KMS-11 (cell line): ENCODE measurements around the gene KRT7.

Source experiments
- H2AFZ ChIP-seq: fragments of 200-600 bp; sonication (generic); 2 replicates; pipeline ENCODE4 v1.6.1; 2016; ENCODE audit warnings: antibody characterized with exemption, mixed run types, low read depth
- H3K27ac ChIP-seq: fragments of 200-600 bp; sonication (generic); 2 replicates; pipeline ENCODE4 v1.6.1; 2016; ENCODE audit warnings: mild to moderate bottlenecking, mixed run types
- H3K27me3 ChIP-seq: fragments of 200-600 bp; sonication (generic); 2 replicates; pipeline ENCODE4 v1.6.1; 2017; ENCODE audit warnings: mild to moderate bottlenecking, low read depth, mixed run types, moderate library complexity; ENCODE audit not compliant: insufficient read depth
- H3K36me3 ChIP-seq: fragments of 200-600 bp; sonication (generic); 2 replicates; pipeline ENCODE4 v1.6.1; 2017; ENCODE audit warnings: mild to moderate bottlenecking, mixed run types; ENCODE audit not compliant: insufficient read depth
- H3K4me1 ChIP-seq: fragments of 200-600 bp; sonication (generic); 2 replicates; pipeline ENCODE4 v1.6.1; 2016; ENCODE audit warnings: mild to moderate bottlenecking, low read depth, mixed run types; ENCODE audit not compliant: poor library complexity, severe bottlenecking
- H3K4me2 ChIP-seq: fragments of 200-600 bp; sonication (generic); 2 replicates; pipeline ENCODE4 v1.7.0; 2016; ENCODE audit warnings: mild to moderate bottlenecking, mixed run types
- H3K4me3 ChIP-seq: fragments of 200-600 bp; sonication (generic); IDR thresholded peaks from 2 replicates; pipeline ENCODE4 v1.6.1; 2017; ENCODE audit warnings: low read depth, low read length, mixed read lengths; ENCODE audit not compliant: insufficient read depth
- H3K79me2 ChIP-seq: fragments of 200-600 bp; sonication (generic); 2 replicates; pipeline ENCODE4 v1.6.1; 2016; ENCODE audit warnings: low read depth, mixed run types; ENCODE audit not compliant: insufficient read depth
- H3K9ac ChIP-seq: fragments of 200-600 bp; sonication (generic); 2 replicates; pipeline ENCODE4 v1.6.1; 2016; ENCODE audit warnings: mild to moderate bottlenecking, mixed run types
- H4K20me1 ChIP-seq: fragments of 200-600 bp; sonication (generic); 2 replicates; pipeline ENCODE4 v1.6.1; 2016; ENCODE audit warnings: mild to moderate bottlenecking, mixed run types; ENCODE audit not compliant: insufficient read depth
- CTCF ChIP-seq: fragments of 200-600 bp; sonication (generic); conservative IDR thresholded peaks from 2 replicates; pipeline ENCODE4 v1.6.1; 2017; ENCODE audit warnings: low read depth, mild to moderate bottlenecking, antibody characterized with exemption, low read length, moderate library complexity, mixed read lengths

KRT7 gene

DNA sequence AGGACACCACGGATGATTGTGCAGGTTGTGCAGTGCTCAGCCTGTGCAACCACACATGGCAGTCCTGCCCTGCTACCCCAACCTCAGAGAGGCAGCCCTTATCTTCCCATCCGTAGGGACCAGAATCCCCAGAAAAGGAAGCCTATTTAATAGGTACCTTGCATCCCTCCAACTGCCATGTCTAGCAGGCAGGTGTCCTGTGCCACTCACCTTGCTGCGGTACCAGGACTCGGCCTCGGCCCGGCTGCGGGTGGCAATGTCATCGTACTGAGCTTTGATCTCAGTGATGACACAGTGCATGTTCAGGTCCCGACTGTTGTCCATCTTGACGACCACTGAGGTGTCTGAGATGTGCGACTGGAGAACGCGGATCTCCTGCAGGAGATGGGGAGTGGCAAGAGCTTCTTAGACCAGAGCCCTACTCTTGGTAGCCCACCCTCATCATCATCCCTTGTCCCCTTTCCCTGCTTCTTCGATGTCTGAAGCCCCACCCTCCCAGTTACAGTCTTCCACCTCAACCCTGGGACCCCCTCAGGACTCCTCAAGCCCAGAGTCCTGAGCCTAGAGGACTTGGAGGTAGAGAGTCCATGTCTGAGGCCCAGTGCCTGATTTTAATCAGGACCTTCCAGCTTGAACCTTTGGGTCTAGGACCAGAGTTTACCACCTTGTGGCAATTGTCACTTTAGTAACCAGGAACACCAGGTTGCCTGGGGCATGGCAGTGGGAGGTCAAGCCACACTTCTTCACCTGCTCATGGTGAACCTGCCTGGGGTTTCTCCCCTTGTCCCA, 20.5 kb downstream of the KRT7 start:
- Histone ChIP-seq H3K4me1 (peaks cover 15% of the 10 kb centered on the region), H3K27me3 (no peaks in the 10 kb centered on the region), H3K79me2 (no peaks in the 10 kb centered on the region), H3K36me3 (no peaks in the 10 kb centered on the region), H3K9ac (no peak overlapping the region), H3K27ac (no peak overlapping the region), H2AFZ (no peak overlapping the region), H3K4me2 (no peak overlapping the region), H4K20me1 (no peaks in the 10 kb centered on the region), H3K4me3 (no peak overlapping the region)
- TF ChIP-seq CTCF: no peak

GRCh38 chr12:52254180-52254964, 21.3 kb downstream of the KRT7 start:
- Histone ChIP-seq H3K9ac (no peak overlapping the region), H4K20me1 (no peaks in the 10 kb centered on the region), H3K4me2 (no peak overlapping the region), H3K27me3 (no peaks in the 10 kb centered on the region), H3K4me1 (peaks cover 7% of the 10 kb centered on the region), H2AFZ (no peak overlapping the region), H3K36me3 (no peaks in the 10 kb centered on the region), H3K4me3 (no peak overlapping the region), H3K27ac (no peak overlapping the region), H3K79me2 (no peaks in the 10 kb centered on the region)
- TF ChIP-seq CTCF: no peak

DNA sequence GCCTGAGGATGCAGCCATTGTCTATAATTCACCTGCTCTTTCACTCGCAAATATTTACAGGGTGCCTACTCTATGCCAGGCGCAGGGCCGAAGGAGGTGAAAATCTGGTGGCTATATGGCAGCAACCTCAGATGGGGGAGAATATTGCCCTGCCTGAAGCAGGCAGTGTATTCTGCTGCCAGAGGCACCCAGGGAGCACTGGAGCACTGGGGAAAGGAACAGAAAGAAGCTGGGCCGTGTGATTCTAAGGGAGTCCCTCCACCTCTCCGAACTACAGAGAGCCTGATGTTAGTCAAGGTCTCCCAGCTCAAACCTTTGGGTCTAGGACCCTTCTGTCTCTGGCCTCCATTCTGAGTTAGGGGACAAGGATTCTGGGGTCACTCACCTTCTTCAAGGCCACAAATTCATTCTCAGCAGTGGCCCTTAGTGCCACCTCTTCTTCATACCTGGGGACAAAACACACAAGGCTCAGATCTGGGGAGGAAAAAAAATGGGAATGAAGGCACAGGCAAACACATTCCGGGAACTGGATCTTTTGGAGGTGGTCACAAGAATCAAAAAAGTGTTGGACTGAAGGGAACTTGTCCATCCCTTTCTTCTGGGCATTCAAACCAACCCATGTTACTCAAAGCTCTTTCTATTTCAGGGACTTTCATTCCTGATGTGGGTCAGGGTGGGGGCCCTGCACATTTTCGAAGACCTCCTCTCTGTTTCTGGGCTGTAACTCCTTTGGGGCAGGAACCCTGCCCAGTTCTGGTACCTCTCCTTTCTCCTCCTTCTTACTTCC, 22.1 kb downstream of the KRT7 start:
- Histone ChIP-seq H3K36me3 (no peaks in the 10 kb centered on the region), H2AFZ (no peak overlapping the region), H4K20me1 (no peaks in the 10 kb centered on the region), H3K4me2 (no peak overlapping the region), H3K4me3 (no peak overlapping the region), H3K9ac (no peak overlapping the region), H3K4me1 (no peaks in the 10 kb centered on the region), H3K27me3 (no peaks in the 10 kb centered on the region), H3K79me2 (no peaks in the 10 kb centered on the region), H3K27ac (no peak overlapping the region)
- no peak for TF ChIP-seq CTCF

DNA sequence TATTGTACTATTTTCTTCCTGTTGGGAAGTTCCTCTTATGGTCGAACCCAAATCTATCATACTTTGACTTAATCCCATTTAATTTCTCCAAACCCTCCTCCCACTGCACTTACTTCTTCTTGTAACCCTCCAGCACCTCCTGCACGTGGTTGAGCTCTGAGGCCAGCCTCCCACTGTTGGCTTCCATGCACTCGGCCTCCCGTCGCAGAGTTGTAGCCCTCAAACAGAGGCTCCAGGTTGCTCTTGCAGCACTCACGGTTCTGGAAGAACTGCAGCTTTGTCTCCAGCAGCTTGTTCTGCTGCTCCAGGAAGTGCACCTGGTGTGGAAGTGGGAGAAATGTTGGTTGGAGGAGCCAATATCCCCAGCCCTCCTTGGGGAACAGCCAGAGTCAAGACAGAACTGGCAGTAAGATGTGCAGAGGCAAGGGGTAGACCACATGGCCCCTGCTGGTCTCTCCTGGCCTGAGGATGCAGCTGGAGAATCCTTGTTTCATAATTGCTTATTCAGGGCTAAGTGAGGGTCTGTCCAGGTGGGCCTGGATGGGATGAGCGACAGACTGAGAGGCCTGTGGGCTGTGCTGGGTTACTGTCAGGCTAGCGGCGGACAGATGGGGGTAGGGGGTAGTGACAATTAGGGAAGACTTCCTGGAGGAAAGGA, 23.0 kb downstream of the KRT7 start:
- no peak for TF ChIP-seq CTCF
- no peak overlapping the region for H3K27ac ChIP-seq
- H3K4me2 ChIP-seq: no peak overlapping the region
- no peaks in the 10 kb centered on the region for H3K27me3 ChIP-seq
- H3K36me3 ChIP-seq: no peaks in the 10 kb centered on the region
- no peaks in the 10 kb centered on the region for H4K20me1 ChIP-seq
- H3K4me3 ChIP-seq: no peak overlapping the region
- H3K4me1 ChIP-seq: peaks cover 4% of the 10 kb centered on the region
- no peak overlapping the region for H2AFZ ChIP-seq
- H3K9ac ChIP-seq: no peak overlapping the region
- no peaks in the 10 kb centered on the region for H3K79me2 ChIP-seq
